ENCODE data around the gene CGNL1. TPM values are rescaled to one million over a fixed set of nuclear protein-coding genes. Genes with fewer than 3 reads are reported as not detected.
A peak's percentile ranks its signal among the peaks of the same experiment; 100 is the strongest.

CGNL1 gene
- total RNA-seq, 1 donor from 2014 or later = 2.8 TPM

DNA sequence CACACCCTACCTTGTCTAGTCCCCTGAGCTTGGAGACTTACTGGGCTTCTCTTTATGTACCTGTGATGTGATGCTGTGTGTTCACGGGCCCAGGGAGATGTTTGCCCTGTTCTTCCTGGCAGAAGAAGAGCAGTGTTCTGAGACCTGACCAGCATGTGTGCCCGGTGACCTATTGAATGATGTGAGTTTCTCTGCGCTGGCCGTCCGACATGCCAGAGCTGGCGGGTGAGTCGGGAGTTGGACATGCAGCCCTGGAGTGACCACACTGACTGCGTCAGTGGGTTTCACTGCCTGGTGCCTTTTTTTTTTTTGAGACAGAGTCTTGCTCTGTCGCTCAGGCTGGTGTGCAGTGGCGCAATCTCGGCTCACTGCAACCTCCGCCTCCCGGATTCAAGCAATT, 42.3 kb downstream of the CGNL1 start:
- no peak for TF ChIP-seq CTCF (IDR thresholded peaks at IDR 0.05; ENCODE audit: insufficient read depth, low read length, poor library complexity, severe bottlenecking)
- Histone ChIP-seq H3K36me3 (ENCODE audit: control insufficient read depth, insufficient read depth, low read length) (no peaks in the 10 kb centered on the region), H3K4me3 (ENCODE audit: low read depth, low read length) (no peak overlapping the region), H3K27me3 (ENCODE audit: control insufficient read depth, insufficient read depth, low read length) (no peaks in the 10 kb centered on the region)
- peak; percentile 53 for DNase-seq (ENCODE audit: low read depth)

DNA sequence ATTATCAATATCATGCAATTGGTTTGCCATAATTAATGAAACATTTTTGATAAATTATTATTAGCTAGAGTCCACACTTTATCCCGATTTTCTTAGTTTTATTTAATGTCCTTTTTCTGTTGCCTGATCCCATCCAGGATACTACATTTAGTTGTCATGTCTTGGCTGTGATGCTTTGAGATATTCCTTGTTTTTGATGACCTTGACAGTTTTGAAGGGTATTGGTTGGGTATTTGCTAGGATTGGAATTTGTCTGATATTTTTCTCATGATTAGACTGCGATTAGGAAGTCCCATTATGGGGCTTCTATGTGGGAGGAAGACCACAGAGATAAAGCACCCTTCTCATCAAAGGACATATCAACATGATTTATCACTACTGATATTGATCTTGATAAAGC, 43.0 kb downstream of the CGNL1 start:
- Histone ChIP-seq H3K4me3 (ENCODE audit: low read depth, low read length) (no peak overlapping the region), H3K36me3 (ENCODE audit: control insufficient read depth, insufficient read depth, low read length) (no peaks in the 10 kb centered on the region), H3K27me3 (ENCODE audit: control insufficient read depth, insufficient read depth, low read length) (no peaks in the 10 kb centered on the region)
- no peak for DNase-seq (ENCODE audit: low read depth)
- TF ChIP-seq CTCF (IDR thresholded peaks at IDR 0.05; ENCODE audit: insufficient read depth, low read length, poor library complexity, severe bottlenecking) = no peak

DNA sequence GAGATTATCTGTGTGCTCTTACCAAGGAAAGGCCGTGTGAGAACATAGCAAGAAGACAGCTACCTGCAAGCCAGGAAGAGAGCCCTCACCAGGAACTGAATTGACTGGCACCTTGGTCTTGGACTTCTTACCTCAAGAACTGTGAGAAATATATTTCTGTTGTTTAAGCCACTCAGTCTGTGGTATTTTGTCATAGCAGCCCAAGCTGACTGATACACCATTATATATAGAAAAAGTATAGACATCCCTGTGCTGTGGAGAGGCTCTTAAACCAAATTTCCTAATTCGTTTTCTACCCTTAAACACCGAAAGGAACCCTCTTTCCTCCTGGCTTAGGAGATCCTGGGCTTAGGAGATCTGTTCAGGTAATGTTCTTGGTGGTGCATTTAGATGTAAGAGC, 44.8 kb downstream of the CGNL1 start:
- DNase-seq (ENCODE audit: low read depth) = no peak

GRCh38 chr15:57421551-57421950, 45.2 kb downstream of the CGNL1 start:
- H3K36me3 ChIP-seq (ENCODE audit: control insufficient read depth, insufficient read depth, low read length) = no peaks in the 10 kb centered on the region
- H3K27me3 ChIP-seq (ENCODE audit: control insufficient read depth, insufficient read depth, low read length) = no peaks in the 10 kb centered on the region
- H3K4me3 ChIP-seq (ENCODE audit: low read depth, low read length) = no peak overlapping the region
- no peak for DNase-seq (ENCODE audit: low read depth)
- TF ChIP-seq CTCF (IDR thresholded peaks at IDR 0.05; ENCODE audit: insufficient read depth, low read length, poor library complexity, severe bottlenecking) = no peak

More for the DNA sequence above, 44.8 kb downstream of the CGNL1 start:
- no peaks in the 10 kb centered on the region for H3K36me3 ChIP-seq (ENCODE audit: control insufficient read depth, insufficient read depth, low read length)
- no peaks in the 10 kb centered on the region for H3K27me3 ChIP-seq (ENCODE audit: control insufficient read depth, insufficient read depth, low read length)
- no peak overlapping the region for H3K4me3 ChIP-seq (ENCODE audit: low read depth, low read length)
- TF ChIP-seq CTCF (IDR thresholded peaks at IDR 0.05; ENCODE audit: insufficient read depth, low read length, poor library complexity, severe bottlenecking) = no peak

- TF ChIP-seq CTCF (IDR thresholded peaks at IDR 0.05; ENCODE audit: insufficient read depth, low read length, poor library complexity, severe bottlenecking) = no peak
- Histone ChIP-seq H3K36me3 (ENCODE audit: control insufficient read depth, insufficient read depth, low read length) (no peaks in the 10 kb centered on the region), H3K4me3 (ENCODE audit: low read depth, low read length) (no peak overlapping the region), H3K27me3 (ENCODE audit: control insufficient read depth, insufficient read depth, low read length) (no peaks in the 10 kb centered on the region)
- DNase-seq (ENCODE audit: low read depth) = peak; percentile 58
Measured at GRCh38 chr15:57422113-57422754, 45.9 kb downstream of the CGNL1 start.

- no peak for TF ChIP-seq CTCF (IDR thresholded peaks at IDR 0.05; ENCODE audit: insufficient read depth, low read length, poor library complexity, severe bottlenecking)
- no peak for DNase-seq (ENCODE audit: low read depth)
- Histone ChIP-seq H3K4me3 (ENCODE audit: low read depth, low read length) (no peak overlapping the region), H3K27me3 (ENCODE audit: control insufficient read depth, insufficient read depth, low read length) (no peaks in the 10 kb centered on the region), H3K36me3 (ENCODE audit: control insufficient read depth, insufficient read depth, low read length) (no peaks in the 10 kb centered on the region)
Measured at GRCh38 chr15:57423599-57424140, 47.4 kb downstream of the CGNL1 start.

Measured in kidney epithelial cell (primary cell).